GM18508 (cell line): Measurements from ENCODE around the gene PHOSPHO2.

Experiments
- ATAC-seq: cut with Tn5 transposase; IDR thresholded peaks from one replicate; pipeline ENCODE4 v1.9.1; 2021; ENCODE audit warnings: moderate number of reproducible peaks; ENCODE audit not compliant: insufficient read depth, unreplicated experiment

Gene PHOSPHO2, protein sequence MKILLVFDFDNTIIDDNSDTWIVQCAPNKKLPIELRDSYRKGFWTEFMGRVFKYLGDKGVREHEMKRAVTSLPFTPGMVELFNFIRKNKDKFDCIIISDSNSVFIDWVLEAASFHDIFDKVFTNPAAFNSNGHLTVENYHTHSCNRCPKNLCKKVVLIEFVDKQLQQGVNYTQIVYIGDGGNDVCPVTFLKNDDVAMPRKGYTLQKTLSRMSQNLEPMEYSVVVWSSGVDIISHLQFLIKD

DNA sequence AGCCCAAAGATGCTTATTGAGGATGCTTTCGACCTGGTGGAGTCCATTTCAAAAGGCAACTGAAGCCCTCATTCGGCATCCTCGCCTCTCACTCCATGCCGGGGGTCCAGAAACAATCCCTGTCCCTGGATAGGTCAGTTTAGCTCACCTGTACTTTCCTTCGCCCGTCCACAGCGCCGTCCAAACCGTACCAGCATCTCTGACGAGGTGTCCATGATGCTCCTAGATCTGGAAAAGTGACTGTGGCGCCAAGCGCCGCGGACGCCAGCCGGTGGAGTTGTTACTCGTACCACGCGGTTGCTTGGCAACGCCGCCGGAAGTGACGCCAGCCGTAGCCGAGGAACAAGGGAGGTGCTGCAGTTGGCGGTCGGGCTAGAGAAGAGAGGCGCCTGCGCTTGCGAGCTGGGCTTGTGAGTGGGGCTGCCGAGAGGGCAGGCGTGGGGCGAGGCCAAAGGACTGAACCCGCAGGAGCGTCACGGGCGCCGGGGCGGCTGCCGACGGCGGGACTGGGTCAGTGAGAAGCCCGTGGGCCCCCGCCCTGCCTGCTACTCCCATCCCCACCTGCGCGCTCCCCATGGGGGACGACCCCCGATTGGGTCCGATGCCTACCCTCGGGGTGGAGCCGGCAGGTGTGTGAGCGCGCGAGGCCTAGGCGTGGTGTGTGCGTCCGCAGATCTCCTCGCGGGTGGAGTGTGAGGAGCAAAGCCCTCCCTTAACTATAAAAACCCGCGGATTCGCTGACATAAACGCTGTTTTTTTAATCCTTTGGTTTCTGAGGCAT, at the start of gene PHOSPHO2, which contains the start of gene CFAP210:
PHOSPHO2 (plus strand) TSS at position 357 of the 781 bp plus-strand sequence. CDS start 6,503 bp downstream, outside the sequence.
CFAP210 (minus strand) TSS at position 293 of the 781 bp plus-strand sequence; CDS start at position 215, 78 bp downstream.
- peak; percentile 94 for ATAC-seq

DNA sequence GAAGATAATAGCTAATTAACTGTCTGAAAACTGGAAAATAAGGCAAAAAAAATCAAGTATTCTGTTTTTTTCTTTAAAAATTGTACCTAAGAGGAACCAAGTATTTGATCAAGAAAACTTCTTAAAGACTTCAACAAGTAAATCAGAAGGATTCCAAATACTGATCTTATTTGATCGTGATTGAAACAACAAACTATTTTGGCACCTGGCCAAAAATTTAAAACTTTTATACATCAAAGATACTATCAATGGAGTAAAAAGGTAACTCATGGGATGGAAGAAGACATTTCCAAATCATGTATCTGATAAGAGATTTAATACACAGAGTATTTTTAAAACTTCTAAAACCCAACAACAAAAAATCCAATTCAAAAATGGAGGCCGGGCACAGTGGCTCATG, 46.8 kb upstream of the PHOSPHO2 start:
- no peak for ATAC-seq

DNA sequence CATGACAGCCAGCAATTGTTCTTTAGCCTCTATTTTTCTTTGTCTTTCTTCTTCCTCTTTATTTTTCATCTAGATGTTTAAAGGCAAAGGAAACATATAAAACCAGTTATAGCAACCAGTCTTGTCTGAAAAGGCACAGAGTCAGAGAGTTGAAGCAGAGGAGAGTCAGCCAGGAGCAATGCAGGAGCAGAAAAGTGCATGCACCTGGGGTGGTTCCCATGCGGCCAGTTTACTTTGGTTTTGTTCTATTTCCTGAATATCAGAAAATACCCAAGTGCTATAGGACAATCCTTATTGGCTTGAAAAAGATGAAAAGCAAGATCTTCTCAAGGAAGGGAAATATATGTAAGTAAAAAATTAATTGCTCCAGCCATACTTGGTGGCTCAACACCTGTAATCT, 45.0 kb upstream of the PHOSPHO2 start:
- ATAC-seq: no peak

DNA sequence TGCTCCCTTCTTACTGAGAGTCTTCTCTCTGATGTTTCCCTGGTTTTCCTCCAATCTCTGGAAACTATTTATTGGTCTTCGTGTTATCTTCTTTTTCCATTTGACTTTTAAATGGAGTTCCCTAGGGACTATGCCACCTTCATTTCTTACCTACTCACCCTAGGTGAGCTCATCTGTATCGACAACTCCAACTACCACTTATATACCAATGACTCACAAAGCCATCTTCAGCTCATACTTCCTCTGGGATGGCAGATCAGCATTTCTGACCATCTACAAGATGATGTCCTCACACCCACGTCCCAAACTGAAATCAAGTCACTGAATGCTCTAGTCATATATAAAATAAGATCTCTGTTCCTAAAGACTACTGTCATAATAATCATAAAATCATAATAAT, 40.6 kb upstream of the PHOSPHO2 start:
- ATAC-seq: no peak

DNA sequence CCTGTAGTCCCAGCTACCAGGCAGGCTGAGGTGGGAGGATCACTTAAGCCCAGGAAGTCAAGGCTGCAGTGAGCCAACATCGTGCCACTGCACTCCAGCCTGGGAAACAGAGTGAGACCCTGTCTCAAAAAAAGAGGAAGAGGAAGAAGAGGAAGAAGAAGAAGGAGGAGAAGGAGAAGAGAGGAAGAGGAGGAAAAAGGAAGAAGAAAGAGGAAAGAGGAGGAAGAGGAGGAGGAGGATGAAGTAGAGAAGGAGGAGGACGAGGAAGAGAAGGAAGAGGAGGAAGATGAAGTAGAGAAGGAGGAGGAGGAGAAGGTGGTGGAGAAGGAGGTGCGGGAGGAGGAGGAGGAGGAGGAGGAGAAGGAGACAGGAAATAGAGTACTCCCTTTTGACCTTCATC, 38.1 kb upstream of the PHOSPHO2 start:
- no peak for ATAC-seq

DNA sequence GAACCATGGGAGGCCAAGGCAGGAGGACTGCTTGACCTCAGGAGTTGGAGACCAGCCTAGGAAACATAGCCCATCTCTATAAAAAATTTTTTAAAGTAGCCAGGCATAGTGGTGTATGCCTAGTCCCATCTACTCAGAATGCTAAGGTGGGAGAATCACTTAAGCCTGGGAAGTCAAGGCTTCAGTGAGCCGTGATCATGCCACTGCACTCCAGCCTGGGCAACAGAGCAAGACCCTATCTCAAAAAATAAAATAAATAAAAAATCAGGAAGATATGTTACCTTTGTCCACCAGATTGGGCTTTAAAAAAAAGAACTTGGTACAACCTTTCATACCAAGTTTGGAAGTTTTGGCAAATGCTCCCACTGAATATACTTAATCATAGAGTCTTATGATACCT, 35.4 kb upstream of the PHOSPHO2 start:
- no peak for ATAC-seq

DNA sequence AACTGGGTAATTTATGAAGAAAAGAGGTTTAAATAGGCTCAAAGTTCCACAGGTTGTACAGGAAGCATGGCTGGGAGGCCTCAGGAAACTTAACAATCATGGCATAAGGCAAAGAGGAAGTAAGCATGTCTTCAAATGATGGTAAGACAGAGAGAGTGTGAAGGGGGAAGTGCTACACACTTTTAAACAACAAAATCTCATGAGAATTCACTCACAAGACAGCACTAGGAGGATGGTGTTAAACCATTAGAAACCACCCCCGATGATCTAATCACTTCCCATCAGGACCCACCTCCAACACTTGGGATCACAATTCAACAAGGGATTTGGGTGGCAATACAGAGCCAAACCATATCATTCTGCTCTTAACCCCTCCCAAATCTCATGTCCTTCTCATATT, 34.9 kb upstream of the PHOSPHO2 start:
- no peak for ATAC-seq

DNA sequence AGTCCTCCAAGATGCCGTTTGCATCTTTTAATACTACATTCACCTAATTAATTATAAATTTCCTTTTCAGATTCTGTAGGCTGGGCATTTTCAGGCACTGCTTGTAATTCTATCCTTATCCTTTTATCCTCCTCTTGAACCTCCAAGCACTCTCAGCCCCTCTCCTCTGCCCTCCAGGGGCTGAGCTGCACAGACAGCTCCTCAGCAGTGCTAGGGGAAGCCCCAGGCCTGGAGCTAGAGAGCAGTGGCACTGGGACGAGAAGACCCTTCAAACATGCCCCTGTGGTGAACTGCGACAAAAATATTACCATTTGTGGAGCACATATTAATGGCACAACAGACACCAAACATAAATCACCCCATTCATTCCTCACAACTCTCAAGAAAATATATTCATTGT, 33.0 kb upstream of the PHOSPHO2 start:
- no peak for ATAC-seq

DNA sequence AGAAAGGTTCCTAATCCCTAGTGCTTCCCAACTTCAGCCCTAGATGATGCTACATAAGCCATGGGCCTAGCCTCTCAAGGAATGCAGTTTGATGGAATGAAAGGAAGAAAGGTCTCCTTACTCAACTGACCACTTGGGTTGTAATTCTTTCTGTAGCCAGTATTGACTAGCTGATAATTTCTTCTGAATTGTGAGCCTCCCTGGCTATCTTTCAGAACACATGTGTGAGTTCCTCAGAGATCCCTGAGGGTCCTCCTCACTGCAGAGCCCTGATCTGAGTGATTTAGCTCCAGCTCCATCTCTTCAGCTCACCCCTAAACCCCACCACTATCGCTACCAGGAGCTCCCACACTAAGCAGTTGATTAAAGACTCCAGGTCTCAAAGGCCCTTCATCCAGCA, 31.5 kb upstream of the PHOSPHO2 start:
- no peak for ATAC-seq

DNA sequence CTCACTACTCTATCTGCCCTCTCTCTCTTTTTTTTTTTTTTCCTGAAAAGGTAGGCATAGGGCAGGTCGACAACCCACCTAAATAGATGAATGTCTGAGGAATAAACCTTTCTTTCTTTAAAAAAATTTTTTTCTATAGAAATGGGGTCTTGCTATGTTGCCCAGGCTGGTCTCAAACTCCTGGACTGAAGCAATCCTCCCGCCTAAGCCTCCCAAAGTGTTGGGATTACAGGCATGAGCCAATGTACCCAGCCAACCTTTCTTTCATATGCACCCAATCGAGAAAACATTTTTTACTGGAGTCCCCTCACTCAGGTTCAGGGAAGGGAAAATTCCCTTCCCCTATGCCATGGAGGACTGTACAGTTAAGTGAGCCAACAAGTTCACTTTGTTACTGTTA, 31.0 kb upstream of the PHOSPHO2 start:
- no peak for ATAC-seq

DNA sequence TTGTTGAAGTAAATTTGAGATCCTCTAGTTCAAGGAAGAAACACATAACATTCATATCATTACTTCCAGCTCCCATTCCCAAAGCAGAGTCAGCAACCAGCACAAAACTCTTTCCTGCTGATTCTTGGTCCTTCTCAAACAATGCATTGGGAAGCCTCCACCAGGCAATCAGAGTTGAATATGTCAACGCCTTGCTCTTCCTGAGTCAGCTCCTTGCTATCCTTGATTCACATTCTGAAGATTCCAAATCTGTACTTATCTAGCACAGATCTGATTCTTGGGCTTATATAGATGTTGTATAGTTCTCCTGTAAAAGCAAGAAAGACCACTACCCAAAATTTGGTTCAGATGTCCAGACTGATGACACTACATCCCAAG, 29.7 kb upstream of the PHOSPHO2 start:
- no peak for ATAC-seq

DNA sequence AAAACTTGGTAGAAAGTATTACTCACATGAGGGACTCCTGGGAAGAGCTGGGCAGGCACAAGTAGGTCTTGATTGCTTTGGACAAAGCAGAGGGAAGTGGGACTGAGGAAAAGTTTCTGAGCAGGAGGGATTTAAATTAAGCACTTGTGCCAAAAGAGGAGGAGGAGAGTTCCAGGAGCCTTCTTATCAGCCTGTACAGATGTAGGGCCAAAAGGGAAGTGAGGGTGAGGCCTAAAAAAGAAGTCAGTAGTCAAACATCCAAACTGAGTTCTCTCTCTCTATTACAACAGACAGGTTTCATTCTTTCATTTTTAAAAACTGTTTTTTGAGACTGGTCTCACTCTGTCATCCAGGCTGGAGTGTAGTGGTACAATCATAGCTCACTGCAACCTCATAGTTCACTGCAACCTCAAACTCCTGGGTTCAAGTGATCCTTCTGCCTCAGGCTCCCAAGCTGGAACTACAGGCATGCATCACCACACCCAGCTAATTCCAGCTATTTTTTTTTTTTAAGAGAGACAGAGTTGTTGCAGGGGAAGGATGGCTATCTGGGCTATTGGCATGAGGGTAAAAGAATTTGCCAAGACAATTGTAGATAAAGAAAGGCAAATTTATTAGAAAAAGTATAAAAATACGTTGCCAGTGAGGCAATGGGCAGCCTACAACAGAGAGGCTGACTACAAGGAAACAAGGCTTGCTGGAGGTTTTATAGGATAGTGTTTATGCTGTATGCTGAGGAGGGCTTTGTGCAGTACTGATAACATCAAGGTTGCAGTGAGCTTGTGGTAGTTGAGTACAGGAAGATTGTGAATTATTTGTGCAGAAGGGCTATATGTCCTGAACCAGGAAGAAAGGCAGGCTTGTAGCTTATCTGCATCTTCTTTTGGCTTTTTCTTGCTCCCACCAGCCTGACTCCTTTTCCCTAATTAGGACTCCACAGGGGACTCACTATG, 29.0 kb upstream of the PHOSPHO2 start:
- ATAC-seq: no peak

DNA sequence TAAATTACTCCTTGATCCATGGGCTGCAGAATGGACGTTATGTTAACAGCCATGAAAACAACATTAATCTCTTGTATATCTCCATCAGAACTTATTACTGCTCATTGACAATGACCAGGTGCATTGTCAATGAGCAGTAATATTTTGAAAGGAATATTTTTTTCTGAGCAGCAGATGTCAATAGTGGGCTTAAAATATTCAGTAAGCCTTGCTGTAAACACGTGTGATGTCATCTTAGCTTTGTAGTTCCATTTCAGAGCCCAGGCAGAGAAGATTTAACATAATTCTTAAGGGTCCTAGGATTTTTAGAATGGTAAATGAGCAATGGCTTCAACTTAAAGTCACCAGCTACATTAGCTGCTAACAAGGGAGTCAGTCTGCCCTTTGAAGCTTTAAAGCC, 26.7 kb upstream of the PHOSPHO2 start:
- no peak for ATAC-seq

DNA sequence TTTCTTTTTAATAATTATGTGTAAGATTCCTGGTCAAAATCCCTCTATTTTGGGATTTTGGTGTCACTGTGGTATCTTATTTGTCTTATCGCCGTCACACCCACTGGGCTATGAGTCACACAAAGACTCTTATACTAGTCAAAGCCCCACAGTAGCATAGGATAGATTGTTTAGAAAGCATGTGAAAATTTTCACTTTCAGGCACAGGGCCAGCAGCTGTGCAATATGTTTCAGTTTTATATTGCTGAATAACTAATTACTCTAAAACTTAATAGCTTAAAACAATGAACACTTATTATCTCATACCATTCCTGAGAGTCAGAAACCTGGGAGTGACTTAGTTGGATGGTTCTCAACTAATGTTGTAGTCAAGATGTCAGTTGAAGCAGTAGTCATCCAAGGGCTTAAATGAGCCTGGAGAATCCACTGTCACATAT, 24.0 kb upstream of the PHOSPHO2 start:
- no peak for ATAC-seq

DNA sequence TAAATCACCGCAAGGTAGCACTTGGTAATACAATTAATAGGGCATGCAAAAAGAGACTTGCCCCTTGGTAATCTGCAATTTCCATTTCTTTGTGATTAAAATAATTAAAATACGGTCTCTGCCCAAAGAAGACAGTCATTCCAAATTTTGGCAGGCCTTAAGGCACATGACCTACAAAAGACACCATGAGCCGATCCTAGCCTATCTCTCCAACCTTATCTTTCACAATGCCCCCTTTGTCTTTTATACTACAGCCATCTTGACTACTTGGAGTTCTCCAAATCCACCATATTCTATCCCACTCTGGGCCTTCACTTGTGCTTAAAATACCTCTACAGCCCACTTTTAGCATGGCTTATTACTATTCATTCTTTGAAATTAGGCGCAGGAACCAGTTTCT, 23.3 kb upstream of the PHOSPHO2 start:
- ATAC-seq: no peak

DNA sequence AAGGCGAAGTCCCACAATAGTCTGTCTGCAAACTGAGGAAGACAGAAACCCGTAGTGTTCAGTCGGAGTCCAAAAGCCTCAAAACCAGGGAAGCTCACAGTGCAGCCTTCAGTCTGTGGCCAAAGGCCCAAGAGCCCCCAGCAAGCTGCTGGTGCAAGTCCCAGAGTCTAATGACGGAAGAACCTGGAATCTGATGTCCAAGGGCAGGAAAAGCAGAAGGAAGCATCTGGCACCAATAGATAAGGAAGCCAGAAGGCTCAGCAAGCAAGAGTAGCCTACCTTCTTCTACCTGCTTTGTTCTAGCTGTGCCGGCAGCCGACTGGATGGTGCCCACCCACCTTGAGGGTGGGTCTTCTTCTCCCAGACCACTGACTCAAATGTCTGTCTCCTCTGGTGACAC, 21.9 kb upstream of the PHOSPHO2 start:
- no peak for ATAC-seq

DNA sequence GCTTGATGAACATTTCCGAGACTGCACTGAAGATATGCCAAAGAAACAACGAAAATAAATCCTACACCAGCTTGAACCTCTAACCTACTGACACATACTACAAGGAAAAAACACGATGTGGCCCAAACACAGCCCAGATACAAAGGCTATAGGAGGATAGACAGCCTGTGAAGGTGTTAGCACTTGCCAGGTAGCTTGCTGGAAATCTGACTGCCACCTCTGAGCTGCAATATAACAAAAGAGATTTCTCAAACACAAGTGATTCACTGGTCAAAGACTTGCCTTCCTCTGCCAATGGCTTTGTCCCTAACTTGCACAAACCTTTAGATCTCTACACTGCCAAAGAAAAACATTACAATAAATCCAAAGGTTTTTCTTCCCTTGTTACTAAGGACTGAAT, 21.2 kb upstream of the PHOSPHO2 start:
- no peak for ATAC-seq

DNA sequence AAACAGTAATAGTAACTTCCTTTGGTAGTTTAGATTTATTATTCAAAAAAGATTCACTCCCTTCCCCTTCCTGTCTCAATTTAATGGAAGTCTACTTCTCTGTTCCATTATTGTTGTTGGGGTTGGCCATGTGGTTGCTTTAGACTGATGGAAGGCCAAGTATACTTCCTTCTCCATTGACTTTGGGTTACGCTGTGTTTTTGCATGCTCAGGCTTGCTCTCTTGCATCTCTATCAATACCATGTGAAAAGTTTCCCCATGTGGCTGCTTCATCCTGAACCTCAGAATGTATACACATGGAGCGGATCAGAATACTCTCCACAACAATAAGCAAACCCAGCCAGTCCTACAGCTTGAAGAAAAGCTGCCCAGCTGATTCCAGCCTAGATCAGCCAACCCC, 20.3 kb upstream of the PHOSPHO2 start:
- ATAC-seq: no peak

DNA sequence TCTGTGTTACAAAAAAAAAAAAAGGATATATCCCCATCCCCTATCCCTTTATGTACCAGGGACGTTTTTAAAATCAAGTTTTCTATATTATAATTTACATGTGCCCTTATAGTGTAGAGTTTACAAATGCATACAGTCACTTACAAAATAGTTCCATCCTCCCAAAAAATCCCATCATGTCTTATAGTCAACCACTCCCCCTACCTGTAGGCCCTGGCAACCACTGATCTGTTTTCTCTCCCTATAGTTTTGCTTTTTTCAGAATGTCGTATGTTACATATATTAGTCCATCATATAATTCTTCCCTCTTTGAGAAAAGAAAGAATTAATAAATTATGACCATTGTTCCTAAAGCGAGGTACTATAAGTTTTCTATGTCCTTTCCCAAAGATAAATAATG, 17.9 kb upstream of the PHOSPHO2 start:
- no peak for ATAC-seq

DNA sequence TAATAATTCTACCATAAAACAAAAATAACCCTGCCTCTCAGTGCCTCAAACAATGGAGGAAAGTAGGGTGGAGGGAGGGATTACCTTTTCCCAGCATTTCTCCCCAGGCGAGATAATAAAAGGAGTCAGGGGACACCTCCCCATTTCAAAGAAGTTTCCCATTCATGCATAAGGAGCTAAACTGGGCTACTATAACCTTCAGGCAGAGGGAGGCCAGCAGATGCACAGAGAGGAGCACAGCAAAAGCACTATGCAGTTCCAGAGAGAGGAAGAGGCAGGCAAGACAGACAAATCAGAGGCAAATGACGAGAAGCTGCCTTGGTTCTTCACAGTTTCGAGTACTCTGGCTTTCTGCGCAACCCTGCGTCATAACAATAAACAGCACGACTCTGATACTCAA, 17.4 kb upstream of the PHOSPHO2 start:
- ATAC-seq: no peak

DNA sequence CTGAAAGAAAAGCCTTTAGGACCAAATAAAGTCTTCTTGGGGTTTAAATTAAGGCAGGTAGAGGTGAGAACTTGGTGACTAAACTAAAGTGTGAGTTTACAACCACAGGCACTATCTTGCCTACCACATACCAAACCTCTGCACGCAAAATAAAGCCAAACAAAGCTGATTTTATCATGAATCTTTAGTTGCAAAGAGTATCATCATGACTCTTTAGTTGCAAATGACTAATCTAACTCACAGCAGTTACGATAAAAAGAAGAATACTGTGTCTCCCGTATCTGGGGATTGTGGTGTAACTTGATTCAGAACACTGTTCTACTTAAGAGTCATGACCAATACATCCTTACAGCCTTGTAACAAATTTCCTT, 11.2 kb upstream of the PHOSPHO2 start:
- no peak for ATAC-seq
